Activated CD4-positive, alpha-beta T cell treated with anti-CD3 and anti-CD28 coated beads, Interleukin-2, amount 50 U/mL, for 24 hours (primary cell): Measurements from ENCODE around the gene ITGB2.
"Not testable (repeated sequence)": the region's sequence is repeated elsewhere in the genome, so short reads cannot be mapped to it uniquely, and the experiment has no call there.

Experiments
- DNase-seq, 2 donors: peaks; one replicate each; pipeline ENCODE4 v3.0.0-alpha.2; 2020; ENCODE audit warnings: low read depth in 1 of 2, low spot score in 1 of 2

ITGB2 gene

DNA sequence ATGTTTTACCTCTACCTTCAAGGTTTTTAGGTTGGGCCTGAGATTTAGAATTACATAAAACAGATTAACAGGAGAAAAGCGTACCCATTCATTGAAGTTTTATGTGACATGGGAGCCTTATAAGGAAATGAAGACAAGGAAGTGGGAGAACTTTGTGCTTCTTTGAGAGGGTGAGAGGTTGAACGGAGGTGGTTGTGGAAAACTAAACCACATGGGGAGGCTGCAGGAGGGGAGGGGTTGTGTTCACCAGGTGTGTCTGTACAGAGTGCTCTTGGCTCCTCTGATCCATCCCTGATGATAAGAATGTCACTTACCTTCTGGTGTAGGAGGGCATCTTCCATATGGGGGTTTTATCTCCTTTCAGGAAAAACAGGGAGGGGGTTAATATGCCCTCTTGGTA lies 21.9 kb upstream of the ITGB2 start:
- DNase-seq = no peak

DNA sequence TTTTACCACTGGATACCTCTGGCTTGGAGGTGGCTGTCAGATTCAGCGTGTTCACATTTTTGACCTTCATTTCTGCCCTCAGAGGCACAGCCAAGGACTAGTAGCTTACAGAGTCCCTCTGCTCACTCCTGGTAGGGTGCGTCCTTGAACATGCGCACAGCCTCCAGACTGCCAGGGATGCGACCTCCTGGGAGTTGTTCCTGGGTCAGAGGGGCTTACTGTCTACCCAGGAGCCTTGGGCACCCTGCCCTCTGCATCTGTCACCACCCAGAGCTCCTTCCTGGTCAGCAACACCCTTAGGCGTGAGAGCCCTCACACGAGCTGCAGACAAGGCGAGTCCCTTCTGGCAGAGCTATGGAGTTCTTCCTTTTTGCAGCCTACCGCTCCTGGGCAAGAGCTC lies 20.9 kb upstream of the ITGB2 start:
- no peak for DNase-seq

DNA sequence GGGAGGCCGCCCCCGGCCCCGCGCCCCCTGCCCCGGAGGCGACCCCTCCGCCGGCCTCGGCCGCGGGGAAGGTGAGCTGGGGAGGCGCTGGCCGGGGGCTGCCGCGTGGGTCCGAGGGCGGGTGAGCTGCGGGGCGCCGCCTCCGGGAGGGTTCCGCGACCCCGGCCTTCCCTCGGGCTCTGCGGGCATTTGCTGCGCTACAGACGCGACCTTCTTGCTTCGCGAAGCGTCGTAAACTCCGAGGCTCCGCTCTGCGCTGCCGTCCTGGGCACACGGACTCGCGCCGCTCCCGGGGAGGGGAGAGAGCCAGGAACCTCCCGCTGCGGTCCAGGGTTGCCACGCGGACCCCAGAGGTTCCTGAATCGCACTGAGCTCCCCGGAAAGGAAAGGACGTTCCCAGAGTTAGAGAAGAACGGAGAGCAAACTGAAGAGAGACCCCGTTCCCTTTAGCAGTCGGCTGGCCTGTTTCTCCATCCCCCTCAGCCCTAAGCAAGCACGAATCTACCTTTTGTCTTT lies 19.5 kb upstream of the ITGB2 start:
- DNase-seq = no peak

DNA sequence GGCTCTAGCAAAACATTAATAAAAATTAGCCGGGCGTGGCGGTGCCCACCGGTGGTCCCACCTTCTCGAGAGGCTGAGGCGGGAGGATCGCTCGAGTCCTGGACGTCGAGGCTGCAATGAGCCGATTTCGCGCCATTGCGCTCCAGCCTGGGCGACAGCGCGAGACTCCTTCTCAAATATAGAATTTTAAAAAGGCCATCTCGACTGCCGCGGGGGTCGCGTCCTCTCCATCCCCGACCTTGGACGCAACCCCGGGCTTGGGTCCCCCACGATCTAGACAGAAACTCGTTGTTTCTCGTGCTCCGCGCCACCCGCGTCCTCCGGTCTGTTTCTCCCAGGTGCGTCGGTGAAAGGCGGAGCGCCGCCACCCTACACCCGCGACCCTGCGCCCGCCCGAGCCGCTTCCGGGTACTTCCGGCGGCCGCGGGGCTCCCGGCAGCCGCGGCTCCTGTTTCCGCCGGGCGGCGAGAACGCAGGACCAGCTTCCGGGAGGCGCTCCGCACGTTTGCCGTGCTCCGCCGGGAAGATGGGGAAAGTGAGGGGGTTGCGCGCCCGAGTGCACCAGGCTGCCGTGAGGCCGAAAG lies 18.9 kb upstream of the ITGB2 start, which contains the start of gene SLX9:
TSS of gene SLX9 (plus strand) at position 498 of the 584 bp plus-strand sequence. CDS start at position 527, 29 bp downstream.
- peak; percentile 73 to 76 for DNase-seq

DNA sequence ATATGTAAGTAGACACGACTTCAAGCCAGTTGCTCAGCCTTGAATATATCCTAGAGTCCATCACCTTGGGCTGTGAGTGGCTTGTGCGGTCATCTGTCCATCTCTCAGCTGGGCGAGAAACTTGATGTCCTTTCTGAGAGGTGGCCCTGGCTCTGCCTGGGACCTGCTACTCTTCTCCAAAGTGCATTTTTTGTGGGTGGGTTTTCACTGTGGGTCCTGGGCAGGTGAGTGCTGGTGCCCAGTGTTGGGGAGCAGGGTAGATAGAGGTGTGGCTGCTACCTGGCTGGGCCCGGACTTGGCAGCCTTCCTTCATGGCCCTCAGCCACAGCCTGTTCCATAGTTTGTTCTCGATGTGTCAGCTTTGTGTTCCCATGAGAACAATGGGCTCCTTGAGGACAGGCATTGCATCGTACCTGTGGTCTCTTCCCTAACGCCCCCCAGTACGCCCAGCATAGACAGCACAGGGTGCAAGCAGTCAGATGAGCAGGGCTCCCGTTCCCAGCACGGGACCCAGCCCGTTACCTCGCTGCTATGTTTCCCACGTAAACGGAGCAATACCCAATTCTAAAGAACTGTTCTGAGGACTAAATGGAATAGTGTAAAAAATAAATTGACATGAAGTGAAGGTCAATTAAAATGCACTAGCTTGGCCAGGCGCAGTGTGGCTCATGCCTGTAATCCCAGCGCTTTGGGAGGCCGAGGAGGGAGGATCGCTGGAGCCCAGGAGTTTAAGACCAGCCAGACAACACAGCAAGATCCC lies 18.3 kb upstream of the ITGB2 start:
- DNase-seq = no peak

DNA sequence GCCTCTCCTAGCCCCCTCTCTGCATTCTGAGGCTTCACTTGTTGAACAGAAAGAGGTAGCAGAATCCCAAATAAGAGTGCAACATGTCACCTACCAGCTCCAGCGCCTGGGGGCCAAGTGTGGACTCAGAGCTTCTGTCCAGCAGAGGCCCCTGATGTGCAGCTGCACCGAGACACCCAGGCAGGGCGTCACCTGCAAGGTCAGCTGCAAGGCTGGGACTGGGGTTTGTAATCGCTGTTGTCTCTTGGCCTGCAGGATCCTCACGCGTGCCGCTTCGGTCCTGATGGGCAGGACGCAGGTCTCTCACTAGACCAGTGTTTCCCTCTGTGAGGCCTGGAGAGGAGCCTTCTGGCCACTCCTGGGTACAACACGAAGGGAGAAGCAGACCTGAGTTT lies 14.8 kb upstream of the ITGB2 start:
- DNase-seq = no peak

DNA sequence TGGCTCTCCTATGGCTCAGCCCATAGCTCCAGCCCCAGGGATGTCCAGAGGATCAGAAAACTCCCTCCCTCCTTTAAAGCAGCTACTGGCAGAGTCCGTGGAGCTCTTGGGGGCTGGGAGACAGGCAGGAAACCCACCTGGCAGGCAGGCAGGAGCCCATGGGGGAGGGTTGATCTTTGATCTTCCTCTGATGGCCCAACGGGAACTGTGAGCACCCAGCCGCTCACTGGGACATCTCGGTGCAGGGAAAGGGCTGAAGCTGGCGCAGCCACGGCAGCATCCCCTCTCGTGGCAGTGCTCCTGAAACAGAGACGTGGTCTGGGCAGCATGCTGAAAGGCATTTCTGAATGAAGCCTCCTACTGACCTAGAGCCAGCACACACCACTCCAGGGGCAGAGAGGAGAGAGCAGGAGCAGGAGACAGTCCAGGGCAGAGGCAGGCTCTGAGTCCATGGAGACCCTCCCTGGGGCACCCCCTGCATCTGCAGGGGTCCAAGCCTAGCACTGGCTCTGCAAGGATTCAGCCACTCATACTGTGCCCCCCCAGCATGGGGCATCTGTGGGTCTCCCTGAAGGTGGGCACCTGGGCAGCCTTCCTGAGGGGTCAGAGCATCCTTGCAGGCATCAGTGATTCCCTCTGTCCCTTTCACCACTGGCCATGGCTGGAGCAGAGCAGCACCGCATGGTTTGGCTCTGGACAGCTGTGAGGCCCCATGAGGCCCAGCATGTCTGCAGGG lies 14.3 kb upstream of the ITGB2 start:
- DNase-seq = no peak

DNA sequence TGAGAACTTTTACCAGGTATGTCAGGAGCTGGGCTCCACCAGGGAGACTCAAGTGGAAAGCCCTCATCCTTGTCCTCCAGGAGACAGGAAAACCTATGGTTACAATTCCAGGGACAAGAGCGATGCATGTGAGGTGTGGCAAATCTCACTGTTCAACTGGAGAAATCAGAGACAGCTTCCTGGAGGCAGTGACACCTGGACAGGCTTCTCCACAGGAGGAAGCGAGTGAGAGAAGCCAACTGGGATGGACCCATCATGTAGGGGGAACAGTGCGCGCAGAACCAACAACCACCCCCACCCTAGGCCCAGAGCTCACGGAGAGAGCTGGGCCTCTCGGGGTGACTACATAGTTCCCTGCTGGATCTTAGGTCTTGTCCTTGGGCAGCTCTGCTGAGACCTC lies 13.6 kb upstream of the ITGB2 start:
- DNase-seq = no peak

DNA sequence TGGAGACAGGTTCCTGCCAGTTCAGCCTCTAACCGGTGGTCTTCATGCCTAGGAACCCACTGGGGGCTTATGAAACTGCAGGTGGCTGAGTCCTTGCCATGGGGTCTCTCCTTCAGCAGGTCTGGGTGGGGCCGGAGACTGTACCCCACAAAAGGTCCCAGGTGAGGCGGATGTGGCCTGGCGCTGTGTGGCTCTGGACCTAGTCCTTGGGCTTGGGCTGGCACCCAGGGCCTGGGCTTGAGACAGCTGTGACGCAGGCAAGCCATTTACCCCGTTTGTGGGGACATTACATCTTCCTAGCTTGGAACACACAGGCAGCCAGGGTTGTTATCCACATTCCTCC lies 13.2 kb upstream of the ITGB2 start:
- no peak for DNase-seq

DNA sequence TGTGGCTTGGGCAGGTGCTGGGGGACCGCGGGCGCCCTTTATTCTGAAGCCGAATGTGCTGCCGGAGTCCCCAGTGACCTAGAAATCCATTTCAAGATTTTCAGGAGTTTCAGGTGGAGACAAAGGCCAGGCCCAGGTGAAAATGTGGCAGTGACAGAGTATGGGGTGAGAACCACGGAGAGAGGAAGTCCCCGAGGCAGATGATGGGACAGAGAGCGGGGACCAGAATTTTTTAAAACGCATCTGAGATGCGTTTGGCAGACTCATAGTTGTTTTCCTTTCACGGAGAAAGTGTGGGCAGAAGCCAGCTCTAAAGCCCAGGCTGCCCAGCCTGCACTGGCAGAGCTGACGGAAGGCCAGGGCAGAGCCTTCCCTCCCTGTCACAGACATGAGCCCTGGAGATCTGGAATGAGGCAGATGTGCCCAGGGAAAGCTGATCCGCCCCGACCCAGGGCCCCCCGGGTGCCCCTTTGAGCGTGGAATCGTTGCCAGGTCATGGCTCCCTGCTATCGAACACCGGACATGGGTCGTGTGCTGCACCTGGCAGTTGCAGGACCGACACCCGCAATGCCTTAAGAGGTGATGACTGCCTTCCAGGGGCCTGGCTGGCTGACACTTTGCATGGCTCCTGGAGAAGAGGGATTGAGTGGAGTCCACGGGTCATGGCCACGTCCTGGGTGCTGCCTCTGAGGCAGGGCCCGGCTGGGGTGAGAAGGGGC lies 12.7 kb upstream of the ITGB2 start:
- DNase-seq = no peak

DNA sequence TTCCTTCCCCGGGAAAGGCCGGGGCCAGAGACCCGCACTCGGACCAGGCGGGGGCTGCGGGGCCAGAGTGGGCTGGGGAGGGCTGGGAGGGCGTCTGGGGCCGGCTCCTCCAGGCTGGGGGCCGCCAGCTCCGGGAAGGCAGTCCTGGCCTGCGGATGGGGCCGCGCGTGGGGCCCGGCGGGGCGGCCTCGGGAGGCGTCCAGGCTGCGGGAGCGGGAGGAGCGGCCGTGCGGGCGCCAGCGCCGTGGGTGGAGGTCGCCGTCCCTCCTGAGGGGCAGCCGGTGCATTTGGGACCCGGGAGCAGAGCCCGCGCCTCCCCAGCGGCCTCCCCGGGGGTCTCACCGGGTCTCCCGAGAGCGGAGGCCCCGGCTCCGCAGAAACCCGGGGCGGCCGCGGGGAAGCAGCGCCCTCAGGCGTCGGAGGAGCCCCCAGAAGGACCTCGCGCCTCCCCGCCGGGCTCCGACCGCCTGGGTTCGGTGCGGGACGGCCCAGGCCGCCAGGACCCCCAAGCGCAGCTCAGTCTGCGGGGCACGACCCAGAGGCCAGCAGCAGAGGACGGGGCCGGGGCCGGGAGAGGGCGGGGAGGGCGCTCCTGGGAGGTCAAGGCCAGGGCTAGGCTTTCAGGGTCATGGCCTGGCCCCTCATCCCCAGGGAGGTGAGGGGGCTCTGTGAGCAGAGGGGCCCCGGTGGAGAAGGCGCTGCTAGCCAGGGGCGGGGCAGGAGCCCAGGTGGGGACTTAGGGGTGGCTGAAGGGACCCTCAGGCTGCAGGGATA lies 11.9 kb upstream of the ITGB2 start:
- no peak for DNase-seq

DNA sequence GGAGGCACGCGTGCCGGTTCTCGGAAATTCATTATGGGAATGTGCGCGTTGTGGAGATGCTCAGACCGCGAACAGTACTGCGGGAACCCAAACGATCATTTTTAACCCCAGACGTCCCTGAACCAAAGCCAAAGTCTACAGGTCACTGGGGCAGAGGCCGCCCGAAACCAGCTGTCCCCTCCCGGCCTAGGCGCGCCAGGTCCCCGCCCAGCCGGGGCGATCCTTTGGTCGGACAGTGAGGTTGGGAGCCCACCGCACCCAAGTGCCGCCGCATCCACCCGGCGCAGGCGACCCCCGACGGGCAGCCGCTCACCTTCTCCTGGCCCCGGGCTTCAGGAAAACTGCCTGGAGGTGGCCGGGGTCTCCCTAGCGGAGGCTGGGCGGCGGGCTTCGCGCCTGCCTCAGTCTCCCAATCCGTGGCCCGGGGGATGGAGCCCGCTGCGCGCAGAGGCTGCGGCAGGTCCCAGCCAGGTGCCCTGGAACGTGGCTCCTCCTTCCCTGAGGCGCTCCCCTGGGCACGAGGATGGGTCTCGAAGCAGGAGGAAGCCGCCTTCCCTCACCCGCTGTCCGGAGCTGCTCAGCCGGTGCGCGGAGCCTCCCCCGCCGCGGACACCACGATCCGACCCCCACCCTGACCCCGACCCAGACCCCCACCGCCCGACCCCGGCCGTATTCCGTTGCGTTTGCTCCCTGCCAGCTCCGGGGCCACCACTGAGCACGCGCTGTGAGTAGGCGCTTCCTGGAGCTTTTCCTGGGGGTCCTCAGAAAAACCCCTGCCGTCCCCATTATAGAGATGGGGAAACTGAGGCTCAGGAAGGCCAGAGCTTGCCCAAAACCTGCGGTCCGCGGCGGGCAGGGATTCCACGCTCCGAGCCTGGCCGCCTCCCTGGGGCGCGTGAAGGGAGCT lies 11.1 kb upstream of the ITGB2 start:
- no peak for DNase-seq

DNA sequence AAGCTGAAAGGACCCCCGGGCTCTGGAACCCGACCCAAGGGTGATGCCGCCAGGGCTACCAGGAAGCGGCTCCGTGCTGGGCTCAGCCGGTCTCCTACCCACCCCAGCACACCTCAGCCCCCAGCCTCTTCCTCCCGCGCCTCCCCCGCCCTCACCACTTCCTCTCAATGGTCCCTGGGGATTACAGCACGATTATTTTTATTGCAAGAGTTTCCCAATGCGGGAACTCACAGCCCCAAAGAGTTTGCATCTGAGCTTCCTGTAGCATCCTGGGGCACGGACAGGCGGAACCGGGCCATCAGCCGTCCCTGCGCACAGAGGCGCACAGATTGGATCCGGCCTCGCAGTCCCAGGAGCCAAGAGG lies 10.4 kb upstream of the ITGB2 start:
- DNase-seq = no peak

DNA sequence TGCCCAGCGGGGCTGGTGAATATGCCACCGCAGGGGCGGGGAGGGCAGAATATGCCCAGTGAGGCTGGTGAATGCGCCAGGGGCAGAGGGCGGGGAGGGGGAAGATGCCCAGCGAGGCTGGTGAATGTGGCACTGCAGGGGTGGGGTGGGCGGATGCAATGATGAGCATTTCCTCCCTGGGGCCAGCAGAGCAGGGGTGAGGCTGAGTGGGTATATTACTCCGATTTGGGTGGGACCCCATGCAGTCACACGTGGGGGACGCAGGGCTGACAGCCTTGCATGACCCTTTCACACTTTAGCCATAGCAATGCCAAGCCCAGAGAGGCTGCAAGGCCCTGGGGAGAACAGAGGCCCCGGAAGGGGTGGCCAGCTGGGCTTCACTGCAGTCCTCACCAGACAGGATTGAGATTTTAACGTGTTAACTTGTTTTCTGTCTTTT lies 9.9 kb upstream of the ITGB2 start:
- no peak for DNase-seq

DNA sequence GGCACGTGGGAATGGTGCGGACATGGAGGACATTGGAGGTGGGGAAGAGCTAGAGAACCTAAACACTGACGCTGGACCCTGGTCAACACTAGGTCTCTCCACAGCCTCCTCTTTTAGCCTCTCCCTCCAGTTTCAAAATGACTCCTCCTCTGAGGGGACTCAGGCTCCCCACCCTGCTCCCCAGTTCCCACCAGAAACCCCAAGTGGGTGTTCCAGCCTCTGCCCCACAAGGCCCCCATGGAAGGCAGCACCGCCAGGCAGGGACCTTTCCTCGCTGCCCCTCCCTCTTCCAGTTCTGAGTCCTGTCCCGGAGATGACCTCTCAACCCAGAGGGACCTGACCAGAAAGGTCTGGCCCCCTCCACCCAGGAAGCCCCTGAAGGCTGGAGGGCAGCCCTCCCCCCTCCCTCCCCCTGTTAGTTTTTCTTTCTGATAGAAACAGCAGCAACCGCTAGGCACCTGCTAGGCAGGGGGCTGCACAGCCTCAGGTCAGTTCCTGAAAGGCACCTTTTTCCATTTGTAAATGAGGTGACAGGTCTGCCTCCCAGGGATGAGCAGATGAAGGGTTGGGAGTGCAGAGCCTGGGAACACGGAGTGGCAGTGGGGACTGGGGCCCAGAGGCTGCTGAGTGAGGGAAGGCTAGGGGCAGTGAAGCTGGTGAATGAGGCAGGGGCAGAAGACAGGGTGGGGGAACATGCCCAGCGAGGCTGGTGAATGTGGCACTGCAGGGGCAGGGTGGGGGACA lies 9.3 kb upstream of the ITGB2 start:
- no peak for DNase-seq

DNA sequence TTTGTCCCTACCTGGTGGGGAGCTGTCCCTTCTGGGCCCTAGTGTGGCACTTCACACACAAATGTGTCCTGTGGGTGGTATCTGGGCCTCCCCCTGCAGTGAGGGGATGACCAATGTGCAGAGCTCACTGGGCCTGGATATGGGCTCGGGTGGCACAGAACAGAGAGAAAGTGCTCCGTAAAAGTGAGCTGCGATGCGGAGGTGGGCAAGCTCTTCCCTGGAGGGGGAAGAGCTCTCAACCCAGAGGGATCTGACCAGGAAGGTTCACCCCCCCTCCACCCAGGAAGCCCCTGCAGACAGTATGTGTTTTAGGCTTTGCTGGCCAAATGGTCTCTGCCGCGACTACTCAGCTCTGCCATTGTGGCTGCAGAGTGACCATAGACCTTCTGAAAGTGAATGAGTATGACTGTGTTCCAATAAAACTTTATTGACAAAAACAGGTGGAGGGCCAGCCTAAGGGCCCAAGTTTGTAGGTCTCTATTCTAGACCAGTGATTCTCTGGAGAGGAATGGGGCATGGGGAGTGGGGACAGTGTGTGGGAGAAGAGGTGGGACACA lies 8.6 kb upstream of the ITGB2 start:
- no peak for DNase-seq

DNA sequence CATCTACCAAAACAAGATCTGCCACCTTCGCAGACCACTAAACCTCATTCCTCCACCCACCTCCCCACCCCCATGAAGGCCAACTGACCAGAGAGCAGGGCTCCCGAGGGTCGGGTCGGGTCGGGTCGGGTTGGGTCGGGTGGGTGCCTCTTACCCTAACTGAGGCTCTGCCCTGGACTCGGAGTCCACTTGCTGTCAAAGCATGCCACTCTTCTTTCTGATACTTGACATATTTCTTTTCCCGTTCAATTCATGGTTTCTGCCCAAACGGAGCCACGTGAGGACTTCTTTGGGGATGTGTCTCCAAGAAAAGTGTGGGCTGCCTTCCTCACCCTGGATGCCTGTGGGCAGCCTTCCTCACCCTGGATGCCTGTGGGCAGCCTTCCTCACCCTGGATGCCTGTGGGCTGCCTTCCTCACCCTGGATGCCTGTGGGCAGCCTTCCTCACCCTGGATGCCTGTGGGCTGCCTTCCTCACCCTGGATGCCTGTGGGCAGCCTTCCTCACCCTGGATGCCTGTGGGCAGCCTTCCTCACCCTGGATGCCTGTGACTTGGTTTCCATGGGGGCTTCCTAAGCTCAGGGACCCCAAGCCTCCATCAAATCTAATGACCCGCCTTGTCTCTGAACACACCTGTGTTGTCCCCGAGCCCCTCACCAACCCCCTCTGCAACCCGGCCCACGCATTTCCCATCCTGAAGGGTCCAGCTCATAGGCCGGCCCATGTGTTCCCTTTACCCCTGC lies 8.0 kb upstream of the ITGB2 start:
- not testable (repeated sequence) for DNase-seq
